HG03565 (cell line): Measurements from ENCODE around the gene GRIN2A.

Source experiments
- ATAC-seq: cut with Tn5 transposase; IDR thresholded peaks from one replicate; pipeline ENCODE4 v1.9.1; 2021; ENCODE audit warnings: mild to moderate bottlenecking, moderate library complexity; ENCODE audit not compliant: unreplicated experiment

GRIN2A gene

GRCh38 chr16:10090816-10091215 is 91.4 kb downstream of the GRIN2A start:
- no peak for ATAC-seq

DNA sequence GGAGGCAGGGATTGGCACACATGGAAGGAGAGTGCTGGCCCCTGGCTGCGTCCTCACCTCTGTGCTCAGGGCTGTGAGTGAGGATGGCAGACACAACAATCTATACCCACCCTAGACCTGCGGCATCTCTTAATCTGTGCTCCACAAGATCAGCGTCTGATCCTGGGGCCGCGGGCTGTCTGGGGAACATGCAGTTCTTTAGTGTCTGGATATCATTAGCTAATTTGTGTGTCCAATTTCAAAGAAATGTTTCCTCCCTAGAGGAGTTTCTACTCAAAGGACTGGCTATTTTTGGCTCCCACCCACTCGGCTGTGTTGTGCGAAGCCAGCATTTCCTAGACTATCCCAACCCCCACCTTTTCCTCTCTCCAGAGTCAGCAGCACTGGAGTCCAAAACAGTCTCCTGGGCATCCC is 93.8 kb downstream of the GRIN2A start:
- ATAC-seq: no peak

- ATAC-seq: no peak
These were observed 95.1 kb downstream of the GRIN2A start for GRCh38 chr16:10087151-10087550.

DNA sequence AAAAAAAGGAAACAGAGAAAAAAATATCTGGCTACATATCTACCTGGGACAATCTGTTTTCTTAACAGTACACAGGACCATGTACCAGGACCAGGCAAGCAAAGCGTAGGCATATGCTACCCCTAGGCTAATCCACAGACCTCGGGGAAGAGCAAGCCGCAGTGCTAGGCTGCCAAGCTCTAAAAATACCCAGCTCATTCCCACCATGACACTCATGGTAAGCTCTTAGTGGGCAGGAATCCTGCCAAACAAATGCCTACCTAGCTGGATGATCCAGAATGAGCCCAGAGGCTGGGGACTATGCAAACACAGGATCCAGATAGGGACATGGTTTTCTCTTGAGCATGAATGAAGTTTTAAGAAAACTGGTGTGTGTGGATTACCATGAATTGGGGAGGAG is 95.6 kb downstream of the GRIN2A start:
- no peak for ATAC-seq

DNA sequence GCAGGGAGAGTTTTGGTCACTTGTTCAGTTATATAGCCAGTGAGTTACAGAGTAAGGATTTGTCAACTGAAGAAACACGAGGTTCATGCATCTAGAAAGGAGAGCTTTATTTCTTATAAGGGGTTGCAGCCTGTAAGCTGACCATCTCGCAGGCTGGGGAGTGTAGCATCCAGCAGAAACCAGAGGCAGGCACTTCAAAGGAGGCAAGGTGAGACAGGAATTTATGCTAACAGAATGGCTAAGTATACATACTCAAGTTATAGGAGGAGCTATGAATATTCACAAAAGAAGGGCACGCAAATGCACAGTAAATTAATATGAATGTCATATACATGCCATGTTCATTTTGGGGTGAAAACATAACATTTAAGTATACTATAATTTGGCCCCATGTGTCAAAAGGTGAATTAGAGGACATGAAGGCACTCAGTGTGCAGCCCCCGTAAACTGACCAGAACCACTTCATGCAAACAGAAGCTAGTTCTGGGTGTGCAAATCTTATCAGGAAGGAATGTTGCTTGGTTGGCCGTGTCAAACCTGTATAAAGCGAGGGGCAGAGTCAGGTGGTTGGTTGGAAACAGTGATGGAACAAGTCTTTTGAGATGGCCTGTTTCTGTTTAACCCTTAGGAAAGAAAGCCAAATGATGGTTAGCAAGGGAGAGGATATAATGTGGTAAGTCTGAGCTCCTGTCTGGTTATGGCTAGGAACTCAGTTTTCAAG is 97.0 kb downstream of the GRIN2A start:
- no peak for ATAC-seq

DNA sequence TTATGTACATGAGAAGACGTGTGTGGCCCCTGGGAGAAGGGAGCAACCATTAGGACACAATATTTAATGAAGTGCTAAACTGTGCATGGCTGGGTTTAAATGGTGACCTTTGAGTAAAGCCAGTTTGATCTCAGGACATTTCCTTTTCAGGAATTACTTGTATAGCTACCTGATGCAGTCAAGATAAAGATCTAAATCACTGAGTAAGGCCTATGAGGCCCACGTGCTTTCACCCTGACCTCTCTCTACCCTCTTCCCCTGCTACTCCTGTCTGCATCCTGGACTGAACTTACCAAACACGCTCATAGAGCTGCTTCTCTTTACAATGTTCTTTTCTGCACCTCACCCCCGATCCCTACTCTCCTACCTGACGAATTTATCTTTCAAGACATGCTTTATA is 98.9 kb downstream of the GRIN2A start:
- ATAC-seq: no peak

- ATAC-seq: no peak
These were observed 100.9 kb downstream of the GRIN2A start for GRCh38 chr16:10081201-10081940.

GRCh38 chr16:10080051-10080772 is 102.0 kb downstream of the GRIN2A start:
- ATAC-seq: no peak

DNA sequence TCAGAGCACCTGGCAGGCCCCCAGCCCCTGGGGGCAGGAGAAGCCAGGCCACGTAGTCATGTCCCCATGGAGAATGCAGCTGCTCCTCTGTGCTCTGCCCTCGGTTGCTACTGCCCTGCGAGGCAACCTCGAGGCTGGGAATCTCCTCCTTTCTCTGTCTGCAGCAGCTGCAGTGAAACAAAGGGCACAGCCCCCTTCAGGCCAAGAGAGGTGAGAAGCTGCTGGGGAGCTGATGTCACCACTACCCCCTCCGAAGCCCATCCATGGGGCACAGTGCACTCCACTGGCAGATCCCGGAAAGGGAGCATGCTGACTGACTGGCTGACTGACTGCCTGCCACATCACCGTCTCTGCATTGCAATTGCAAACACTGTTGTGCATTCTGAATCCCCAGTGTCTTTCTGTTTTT is 103.7 kb downstream of the GRIN2A start:
- no peak for ATAC-seq

DNA sequence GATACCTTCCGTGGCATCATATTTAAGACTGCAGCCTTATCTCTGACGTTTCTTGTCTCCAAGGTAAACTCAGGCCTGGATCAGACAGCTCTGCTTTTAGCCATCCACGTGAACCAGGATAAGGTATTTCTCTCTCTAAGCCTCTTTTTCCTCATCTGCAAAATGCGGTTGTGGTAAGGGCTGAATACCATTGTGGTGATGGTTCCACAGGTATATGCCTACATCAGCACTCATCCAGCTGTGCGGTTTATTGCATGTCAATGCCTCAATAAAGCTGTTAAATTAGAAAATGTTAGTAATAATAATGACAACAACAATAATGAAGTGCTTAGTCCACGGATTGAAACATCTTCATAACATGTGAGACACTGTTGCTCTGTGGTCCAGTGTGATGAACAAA is 104.4 kb downstream of the GRIN2A start:
- ATAC-seq: no peak

GRCh38 chr16:10076037-10076436 is 106.2 kb downstream of the GRIN2A start:
- no peak for ATAC-seq

DNA sequence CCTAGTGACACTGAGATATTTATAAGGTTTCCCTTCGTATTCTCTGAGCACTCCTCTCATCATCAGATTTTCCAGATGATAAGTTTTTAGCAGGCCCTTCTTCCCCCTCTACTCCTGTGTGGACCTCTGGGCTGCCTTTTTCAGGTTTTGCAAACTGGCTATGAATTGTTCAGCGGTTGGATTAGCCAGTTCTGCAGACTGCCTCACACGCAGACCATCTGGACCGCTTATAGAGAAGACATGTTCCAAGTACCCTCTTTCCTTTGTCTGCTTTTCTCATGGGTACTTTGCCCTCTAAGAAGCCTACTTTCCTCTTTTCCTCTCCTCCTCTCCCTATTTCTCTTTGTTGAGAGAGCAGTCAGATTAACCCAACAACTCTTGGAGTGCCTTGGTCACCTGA is 111.6 kb downstream of the GRIN2A start:
- no peak for ATAC-seq

DNA sequence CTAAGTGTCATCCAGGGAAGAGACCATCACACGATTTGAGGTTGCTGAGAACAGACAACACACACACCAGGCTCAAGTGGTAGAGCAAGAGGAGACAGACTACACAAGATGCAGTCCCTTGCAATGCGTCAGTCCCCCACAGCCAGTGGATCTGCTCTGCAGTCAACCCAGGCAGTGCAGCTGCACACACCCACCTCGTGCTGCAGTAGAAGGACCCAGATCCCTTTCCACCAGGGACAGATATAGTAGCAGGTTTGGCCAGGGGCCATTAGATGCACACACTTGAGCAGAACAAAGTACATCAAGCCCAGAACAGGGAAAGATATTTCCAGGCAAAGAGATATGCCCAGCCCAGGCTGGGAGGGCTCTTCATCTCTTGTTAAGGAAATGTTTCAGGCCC is 112.9 kb downstream of the GRIN2A start:
- no peak for ATAC-seq

GRCh38 chr16:10067835-10068234 is 114.4 kb downstream of the GRIN2A start:
- ATAC-seq: no peak

DNA sequence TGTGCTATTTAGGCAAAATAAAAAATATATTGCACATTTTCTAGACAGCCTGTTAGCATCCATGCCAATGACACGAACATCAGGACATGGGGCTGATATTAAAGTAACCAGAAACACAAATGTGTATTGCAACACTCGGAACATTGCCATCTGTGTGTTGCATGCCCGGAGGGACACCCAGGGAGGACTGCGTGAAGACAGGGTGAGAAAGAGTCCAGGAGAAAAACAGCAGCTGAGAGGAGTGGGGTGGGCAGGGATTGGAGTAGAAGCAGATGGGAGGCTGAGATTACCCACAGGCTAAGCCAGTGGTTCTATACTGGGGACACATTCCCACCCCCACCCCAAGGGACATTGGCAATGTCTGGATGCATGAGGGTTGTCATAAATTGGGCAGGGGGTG is 114.8 kb downstream of the GRIN2A start:
- no peak for ATAC-seq

DNA sequence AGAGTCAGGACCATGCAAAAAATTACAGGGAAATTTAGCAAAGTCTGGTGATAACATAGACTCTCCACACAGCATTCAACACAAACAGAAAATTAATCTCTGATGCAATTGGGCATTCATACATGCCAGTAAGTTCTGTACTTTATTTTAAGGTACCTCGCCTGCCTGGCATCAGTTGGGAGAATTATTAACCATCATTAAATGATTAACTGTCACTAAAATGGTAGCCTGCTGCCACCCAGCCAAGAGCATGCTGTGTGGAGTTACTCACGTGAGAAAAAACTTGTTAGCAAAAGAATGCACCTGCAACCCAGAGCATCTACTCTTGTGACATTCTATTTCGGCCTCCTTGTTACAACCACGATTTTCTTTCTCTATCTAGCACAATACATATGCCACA is 117.2 kb downstream of the GRIN2A start:
- no peak for ATAC-seq

GRCh38 chr16:10048850-10049249 is 133.4 kb downstream of the GRIN2A start:
- no peak for ATAC-seq

DNA sequence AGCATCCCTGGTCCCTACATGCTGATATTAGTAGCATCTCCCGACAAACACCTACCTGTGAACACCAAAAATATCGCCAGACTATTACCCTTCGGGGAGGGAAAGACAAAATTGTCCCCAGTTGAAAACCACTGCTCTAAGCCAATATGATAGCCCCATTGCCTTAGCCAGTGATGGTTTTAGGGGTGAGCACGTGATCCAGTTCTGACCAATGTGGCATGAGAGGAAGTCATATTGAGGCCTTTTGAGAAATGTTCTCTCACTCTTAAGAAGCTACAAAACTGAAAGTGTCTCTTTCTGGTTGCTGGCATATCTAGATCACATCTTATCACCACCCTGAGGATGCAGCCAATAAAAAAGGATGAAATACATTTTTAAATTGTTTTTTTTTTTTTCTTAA is 136.3 kb downstream of the GRIN2A start:
- no peak for ATAC-seq

DNA sequence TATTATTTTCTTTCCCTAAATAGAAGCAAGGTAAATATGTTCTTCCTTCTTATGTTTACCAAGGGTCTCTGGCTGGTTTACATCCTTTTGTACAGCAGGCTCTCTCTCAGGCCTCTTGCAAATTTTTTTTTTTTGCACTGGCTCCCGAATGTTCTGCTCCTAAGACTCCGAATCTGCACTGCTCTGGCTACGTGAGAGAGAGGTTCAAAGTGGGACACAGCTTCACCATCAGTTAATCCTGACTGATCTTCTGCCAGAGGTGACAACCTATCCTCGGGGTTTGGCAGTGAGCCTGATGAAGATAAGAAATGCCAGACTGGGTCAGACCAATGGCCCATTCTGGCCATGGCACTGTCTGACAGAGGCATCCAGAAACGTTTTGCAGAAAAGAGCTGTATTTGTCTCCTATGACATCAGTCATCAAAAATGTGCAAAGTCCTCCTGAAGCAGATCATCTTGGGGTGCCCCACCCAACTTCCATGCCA is 136.9 kb downstream of the GRIN2A start:
- no peak for ATAC-seq

- no peak for ATAC-seq
These were observed 141.8 kb downstream of the GRIN2A start for GRCh38 chr16:10040136-10041080.
